Stimulated activated CD8-positive, alpha-beta memory T cell treated with anti-CD3 and anti-CD28 coated beads, Interleukin-7, amount 100 ng/mL, for 24 hours (primary cell): ENCODE data around the gene ST7L.
"Not testable (repeated sequence)": the region's sequence is repeated elsewhere in the genome, so short reads cannot be mapped to it uniquely, and the experiment has no call there.

ENCODE experiments used
- DNase-seq: peaks from one replicate; pipeline ENCODE4 v3.0.0-alpha.2; 2020; ENCODE audit warnings: low read depth

Gene ST7L, protein sequence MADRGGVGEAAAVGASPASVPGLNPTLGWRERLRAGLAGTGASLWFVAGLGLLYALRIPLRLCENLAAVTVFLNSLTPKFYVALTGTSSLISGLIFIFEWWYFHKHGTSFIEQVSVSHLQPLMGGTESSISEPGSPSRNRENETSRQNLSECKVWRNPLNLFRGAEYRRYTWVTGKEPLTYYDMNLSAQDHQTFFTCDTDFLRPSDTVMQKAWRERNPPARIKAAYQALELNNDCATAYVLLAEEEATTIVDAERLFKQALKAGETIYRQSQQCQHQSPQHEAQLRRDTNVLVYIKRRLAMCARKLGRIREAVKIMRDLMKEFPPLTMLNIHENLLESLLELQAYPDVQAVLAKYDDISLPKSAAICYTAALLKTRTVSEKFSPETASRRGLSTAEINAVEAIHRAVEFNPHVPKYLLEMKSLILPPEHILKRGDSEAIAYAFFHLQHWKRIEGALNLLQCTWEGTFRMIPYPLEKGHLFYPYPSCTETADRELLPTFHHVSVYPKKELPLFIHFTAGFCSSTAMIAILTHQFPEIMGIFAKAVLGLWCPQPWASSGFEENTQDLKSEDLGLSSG

DNA sequence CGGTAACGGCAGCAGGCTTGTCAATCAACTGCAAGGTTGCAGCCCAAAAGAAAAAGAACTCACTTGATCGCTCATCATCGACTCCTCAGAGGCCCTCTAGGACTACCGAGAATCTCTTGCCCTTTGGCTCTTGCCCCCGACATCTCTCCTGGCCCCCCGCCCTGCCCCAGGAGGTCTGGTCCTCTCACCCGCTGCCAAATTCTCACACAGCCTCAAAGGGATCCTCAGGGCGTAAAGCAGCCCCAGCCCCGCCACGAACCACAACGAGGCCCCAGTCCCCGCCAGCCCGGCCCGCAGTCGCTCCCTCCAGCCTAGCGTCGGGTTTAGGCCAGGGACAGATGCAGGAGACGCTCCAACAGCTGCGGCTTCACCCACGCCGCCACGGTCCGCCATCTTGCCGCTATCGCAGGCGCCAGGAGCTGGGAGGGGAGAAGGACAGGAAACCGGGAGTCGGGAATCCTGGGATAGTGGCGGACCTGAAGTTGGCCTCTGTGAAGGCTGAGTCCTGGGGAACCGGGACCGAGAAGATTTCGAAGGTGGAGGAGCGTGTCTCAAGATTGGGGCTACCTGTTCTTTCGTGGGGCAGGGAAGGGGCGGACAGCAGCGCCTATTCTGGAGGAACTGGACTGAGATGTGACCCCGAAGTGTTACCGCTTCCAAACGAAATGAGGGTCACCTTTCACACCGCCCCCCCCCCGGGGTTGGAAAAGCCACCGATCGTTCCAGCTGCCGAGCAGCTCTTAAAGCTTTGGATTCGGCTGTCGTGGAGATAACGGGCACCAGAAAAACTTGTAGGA, at the start of gene ST7L:
Gene ST7L (minus strand): TSS at position 421 of the 797 bp plus-strand sequence. CDS start 28 bp downstream, at position 393.
- peak; percentile 25 for DNase-seq

DNA sequence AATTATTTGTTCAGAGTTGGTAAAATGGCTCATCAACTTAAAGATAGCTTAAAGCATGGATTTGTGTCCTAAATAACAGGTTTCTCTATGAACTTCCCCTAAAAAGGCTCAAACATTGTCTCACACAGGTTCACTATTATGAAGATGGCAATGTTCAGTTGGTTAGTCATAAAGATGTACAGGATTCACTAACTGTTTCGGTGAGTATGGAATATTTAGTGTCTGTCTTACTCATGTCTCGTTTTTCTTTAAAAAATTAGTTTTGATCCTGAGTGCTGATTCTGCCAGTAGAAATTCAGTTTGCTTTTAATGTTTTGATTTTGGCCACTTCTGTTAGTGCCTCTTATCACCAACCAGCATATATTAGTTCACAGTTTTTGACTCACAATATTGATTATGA, 48.0 kb upstream of the ST7L start:
- no peak for DNase-seq

DNA sequence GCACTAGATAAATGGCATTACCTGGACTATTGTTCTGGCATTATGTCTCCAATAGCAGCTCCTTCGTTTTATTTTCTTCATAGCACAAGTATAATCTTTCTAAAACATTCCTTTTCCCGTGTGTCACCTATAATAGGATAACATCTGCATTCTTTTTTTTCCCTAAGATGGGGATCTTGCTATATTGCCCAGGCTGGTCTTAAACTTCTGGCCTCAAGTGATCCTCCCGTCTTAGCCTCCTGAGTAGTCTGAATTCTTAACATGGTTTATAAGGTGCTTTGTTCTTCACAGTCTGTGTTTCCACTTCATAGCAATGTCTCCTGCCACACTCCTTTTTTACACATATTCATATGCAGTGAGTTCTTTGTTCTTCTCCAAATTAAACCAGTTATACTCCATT, 46.9 kb upstream of the ST7L start:
- no peak for DNase-seq

DNA sequence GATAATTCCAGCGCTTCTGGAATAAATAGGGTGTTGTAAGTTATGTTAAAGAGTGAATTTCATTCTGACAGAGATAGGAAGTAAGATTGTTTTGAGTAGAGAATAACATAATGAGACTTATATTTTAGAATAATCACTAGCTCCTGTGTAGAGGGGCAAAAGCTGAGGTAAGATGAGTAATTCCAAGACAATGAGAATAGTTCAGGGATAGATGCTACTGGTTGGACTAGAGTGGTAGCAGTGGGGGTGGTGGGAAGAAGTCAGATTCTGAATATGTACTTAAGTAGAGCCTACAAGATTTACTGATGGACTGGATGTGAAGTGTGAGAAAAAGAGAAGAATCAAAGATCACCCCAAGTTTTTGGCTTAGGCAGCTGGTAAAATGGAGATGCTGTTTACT, 32.3 kb upstream of the ST7L start:
- no peak for DNase-seq

DNA sequence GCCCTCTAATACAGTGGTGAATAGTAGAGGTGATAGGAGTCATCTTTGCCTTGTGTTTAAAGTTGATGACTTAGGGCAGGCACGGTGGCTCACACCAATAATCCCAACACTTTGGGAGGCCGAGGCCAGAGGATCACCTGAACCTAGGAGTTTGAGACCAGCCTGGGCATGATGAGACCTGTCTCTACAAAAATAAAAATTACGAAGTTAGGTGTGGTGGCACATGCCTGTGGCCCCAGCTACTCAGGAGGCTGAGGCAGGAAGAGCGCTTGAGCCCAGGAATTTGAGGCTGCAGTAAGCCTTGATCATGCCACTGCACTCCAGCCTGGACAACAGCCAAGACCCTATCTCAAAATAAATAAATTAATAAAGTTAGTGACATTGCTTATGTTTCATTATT, 27.3 kb upstream of the ST7L start:
- DNase-seq, result no peak

DNA sequence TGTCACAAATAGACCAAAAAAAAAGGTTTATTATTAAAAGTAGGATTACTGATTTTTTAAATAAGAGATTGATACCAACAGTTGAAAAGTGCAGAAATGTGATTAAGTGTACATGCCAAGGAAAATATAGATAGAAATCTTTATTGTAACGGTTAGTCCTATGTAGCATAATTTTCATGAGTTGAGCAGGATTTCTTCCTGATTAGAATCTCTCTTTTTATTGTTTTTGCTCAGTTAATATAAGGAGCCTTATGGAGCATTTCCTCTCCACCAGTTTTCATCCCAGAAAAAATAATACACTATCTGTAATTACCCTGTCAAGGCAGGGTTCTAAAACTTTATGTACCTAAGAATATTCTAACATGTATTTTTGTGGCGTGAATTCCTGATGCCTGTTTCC, 24.1 kb upstream of the ST7L start:
- DNase-seq, result no peak

DNA sequence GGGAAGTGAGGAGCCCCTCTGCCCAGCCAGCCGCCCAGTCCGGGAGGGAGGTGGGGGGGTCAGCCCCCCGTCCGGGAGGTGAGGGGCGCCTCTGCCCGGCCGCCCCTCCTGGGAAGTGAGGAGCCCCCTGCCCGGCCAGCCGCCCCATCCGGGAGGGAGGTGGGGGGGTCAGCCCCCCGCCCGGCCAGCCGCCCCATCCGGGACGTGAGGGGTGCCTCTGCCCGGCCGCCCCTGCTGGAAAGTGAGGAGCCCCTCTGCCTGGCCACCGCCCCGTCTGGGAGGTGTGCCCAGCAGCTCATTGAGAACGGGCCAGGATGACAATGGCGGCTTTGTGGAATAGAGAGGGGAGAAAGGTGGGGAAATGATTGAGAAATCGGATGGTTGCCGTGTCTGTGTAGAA, 21.5 kb upstream of the ST7L start:
- not testable (repeated sequence) for DNase-seq

DNA sequence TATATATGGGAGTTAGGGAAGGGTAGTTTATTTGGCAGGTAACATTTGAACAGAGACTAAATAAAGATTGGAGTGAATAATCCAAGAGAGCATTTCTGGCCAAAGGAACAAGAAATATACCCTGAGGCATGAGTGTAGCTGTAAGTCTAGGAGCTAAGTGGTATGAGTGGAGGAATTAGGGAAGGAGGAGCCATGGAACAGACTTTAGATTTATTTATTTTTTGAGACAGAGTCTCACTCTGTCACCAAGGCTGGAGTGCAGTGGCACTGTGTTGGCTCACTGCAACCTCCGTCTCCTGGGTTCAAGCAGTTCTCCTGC, 19.1 kb upstream of the ST7L start:
- DNase-seq, result no peak

DNA sequence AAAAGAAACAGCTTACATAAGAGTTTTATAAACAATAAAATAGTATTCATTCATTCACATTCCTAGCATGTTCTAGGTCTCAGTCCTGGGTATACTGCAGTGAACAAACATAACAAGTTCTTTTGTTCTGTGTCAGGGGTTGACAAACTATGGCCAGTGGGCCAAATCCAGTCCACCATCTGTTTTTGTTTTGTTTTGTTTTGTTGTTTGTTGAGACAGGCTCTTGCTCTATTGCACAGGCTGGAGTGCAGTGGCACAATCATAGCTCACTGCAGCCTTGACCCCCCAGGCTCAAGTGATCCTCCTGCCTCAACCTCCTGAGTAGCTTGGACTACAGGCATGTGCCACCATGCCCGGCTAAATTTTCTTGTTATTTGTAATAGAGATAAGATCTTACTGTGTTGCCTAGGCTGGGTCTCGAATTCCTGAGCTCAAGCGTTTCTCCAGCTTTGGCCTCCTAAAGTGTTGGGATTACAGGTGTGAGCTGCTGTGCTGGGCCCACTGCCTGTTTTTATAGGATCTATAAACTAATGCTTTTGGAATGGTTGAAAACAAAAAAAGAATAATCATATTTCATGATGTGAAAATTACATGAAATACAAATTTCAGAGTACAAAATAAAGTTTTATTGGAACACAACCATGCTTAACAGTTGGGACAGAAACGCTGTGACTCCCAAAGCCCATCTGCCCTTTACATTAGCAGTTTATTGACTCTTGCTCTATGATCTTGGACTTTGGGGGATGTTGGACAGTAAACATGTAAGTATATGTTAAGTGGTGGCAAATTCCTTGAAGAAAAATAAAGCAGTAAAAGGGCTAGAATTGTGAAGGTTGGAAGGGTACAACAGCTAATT, 18.5 kb upstream of the ST7L start:
- no peak for DNase-seq

DNA sequence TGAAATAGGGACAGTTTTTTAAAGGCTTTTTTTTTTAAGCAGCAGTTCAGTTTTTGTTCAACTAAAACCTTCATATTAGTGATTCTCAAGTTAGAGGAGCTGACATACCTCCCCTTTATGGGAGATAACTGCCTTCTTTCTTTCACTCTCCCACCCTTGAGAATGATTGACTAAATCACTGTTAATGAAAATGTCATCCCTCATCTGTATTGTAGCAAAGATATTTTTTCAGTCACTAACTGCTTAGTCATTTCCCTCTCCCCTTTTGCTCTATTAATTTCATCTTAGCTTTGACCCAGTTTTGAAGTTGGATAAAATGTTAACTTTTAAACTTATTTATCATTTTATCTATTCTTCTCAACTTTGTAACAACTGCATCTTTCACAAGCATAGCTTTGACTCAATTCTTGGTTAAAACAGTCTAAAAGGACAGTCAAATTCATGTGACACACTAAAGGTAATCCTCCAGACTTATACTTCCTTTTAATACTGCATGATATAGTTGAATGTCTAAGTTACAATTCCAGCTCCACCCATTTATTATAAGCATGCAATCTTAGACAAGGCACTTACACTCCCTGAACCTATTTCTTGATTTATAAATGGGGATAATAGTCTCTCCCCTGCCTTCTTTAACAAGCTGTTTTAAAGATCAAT, 17.8 kb upstream of the ST7L start:
- no peak for DNase-seq

DNA sequence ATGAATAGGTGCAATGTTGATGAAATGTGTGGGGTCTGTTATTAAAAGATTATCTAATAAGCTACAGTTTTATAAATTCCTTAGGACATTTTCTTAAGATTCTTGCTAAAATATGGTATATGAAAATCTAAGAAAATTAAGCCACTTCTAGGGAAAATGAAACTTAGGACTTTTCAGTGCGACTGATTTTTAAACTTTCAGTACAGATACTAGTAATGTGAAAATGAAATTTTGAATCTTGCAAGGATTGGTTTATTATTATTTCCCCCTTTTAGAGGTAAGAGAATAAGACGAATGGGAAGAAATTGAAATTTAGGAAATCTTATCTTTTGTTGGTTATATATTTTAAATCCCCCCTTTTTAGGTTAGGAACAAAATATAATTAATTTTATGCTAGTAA, 17.1 kb upstream of the ST7L start:
- DNase-seq, result no peak

DNA sequence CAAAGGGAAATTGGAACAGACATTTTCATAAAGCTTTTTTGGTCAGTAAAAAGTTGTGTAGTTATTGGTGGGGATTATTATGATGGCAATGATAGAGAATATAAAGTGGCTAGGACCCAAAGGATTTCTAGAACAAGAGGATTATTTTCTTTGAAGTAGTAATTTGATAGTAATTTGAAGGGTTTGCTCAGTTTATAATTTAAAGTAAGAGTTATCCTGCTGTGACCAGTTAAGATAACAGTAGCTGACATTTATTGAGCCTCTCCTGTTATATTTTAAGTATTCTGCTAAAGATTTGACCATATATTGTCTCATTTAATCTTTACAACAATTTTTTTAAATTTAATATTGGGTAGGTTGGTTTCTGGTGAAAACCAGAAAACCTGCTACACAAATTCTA, 15.4 kb upstream of the ST7L start:
- DNase-seq, result no peak

DNA sequence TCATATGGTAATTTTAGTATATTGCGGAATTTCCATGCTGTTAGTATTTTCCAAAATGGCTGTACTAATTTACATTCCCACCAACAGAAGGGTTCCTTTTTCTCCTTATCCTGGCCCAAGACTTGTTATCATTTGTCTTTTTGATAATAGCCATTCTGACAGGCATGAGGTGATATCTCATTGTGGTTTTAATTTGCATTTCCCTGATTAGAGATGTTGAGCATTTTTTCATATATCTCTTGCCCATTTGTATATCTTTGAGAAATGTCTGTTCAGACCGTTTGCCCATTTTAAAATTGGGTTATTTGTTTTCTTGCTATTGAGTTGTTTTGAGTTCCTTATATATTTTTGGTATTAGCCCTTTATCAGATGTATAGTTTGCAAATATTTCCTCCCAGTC, 14.7 kb upstream of the ST7L start:
- DNase-seq, result no peak

DNA sequence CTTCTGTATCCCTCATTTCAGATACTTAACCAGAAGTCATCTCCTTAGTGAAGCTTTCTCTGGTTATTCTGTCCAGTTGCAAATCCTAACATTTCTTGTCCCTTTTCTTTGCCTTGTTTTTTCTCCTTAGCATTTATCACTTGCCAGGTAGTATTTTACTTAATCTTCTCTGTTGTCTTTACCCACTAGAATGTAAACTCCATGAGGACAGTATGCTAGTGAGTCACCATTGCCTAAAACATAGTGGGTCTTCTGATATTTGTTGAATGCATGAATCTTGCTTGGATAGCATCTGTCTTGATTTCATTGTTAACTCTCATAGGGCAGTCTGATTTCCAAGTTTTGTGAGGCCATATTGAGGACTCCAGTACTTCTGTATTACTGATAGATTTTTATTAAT, 10.3 kb upstream of the ST7L start:
- DNase-seq, result no peak

DNA sequence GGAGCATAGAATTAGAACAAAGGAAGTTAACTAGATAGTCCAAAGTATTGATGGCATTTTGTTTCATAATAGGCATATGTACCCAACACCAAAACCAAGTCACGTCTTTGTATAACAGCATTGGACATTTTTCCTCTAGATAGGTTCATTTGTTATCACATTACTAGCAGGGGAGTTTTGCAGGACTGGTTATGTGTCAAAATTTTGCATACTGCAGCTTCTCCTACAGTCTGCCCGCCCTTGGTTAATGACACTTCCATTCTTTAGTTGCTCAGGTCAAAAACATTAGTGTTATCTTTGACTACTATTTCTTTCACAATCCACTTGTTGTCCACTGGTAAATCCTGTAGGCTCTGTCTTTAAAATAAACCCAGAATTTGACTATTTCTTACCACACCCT, 9.6 kb upstream of the ST7L start:
- no peak for DNase-seq

DNA sequence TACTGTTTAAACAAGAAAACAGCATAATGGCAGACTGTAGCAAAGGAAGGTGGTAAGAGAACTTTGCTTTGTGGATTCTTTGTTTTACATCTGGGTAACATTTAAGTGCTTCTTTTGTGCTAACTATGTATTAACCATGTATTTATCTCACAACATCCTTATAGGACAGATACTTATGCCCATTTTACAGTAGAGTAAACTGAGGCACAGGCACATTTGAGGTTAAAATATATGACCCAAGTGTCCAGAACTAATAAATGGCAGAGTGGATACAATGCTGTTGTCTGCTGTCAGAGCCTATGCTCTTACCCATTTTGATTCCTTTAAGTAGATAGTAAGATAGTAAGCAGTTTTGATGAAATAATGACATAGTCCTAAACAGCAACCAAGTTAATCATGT, 7.9 kb upstream of the ST7L start:
- DNase-seq, result no peak

DNA sequence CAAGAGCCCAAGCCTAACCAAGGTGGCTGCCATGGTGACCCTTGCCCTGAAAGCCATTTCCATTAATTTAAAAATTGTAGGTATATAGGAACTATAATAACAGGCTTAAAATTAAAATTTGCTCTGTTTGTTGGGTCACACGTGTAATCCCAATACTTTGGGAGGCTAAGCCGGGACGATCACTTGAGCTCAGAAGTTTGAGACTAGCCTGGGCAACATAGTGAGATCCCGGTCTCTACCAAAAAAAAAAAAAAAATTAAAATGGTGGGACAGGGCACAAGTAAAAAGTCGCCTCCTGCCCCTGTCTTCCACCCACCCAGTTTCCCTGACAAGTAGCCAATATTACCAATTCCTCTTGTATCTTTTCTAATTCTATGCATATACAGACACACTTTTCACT, 7.3 kb upstream of the ST7L start:
- DNase-seq, result no peak

DNA sequence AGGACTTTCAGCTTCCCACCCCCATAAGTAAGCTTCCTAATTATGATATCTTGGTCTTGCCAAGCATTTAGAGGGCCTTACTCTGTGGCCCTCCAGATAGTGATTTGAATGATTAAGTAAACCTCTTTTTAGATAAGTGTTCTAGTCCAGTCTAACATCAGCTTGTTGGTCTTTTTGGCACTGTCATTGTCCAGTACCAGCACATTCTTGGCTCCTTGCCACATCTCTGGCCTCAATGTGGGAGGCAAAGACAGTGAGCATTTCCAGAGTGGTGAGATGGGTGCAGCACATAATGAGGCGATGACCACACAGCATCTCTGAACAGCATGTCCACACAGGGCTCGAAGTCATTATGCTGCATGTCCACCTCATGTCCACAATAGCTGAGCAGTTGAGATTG, 6.8 kb upstream of the ST7L start:
- DNase-seq, result no peak

DNA sequence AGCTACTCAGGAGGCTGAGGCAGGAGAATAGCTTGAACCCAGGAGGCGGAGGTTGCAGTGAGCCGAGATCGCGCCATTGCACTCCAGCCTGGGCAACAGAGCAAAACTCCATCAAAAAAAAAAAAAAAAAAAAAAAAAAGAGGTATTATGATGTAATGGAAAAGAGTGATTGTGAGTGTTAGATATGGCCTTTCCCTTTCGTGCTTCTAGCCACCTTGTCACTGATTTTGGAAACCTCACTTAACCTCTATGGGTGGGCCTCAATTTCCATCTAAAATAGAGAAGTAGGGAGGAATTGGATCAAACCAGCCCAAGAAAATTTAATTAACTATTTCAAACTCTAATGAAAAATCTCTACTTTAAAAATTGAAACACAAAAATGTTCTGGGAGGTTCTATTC, 5.6 kb upstream of the ST7L start:
- DNase-seq, result not testable (repeated sequence)

DNA sequence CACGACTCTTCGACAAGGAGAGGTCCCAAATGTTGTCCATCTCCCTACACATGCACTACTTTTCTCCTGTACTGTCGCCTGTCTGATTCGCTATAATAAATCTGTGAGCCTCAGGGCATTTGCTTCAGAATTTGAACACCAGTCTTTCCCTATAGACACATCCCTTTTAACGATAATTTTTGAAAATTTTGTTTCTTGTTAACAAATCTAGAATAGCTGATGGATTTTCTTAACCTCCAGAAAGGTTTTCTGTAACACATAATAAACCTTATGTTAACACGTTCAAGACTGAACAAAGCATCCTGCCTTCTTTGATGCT, 1.4 kb upstream of the ST7L start:
- no peak for DNase-seq

DNA sequence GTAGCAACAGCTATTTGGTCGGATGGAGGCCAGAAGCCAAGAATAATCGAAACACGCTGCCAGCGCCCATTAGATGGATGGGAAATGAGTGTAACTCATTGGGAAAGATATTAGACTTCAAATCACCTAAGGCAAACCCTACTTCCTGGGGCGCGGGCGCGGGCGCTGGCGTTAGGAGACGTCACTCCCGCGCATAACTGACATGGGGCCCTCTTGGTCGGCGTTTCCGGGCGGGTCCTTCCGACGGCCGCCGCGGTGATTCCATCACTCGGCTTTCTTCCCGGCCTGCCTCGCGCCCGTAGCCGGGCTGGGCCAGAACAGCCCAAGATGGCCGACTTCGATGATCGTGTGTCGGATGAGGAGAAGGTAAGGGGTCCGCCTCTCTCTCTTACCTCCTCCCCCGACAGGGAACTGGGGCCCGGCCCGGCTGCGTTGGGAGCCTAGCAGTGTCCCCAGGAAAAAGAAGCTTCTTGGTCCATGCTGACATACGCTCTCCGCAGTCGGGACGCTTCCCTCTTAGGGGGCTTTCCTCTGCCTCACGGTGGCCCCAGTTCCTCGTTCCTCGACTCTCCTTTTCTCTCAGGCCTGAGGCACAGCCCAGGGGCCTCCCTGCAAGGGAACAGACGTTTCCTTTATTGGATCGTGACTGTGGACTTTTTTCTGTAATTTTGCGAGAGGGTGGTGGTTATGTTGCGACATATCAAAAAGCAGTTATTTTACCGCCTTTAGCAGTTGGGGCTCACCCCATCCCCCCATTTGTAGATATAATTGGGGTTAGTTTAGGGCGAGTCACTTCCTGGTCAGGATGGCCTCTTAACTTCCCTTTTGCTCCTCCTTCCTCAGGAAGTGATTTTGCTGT, 806 bp upstream of the ST7L start, which contains the start of gene CAPZA1:
Gene CAPZA1 (plus strand): TSS at position 315 of the 859 bp plus-strand sequence. CDS start 13 bp downstream, at position 328.
- DNase-seq, result peak; percentile 81
